Neural cell (in vitro differentiated cells): ENCODE results near the gene KCNA10. TPM values are rescaled to one million over a fixed set of nuclear protein-coding genes. Genes with fewer than 3 reads are reported as not detected.
A peak's percentile ranks its signal among the peaks of the same experiment; 100 is the strongest.

ENCODE experiments used
- H2AFZ ChIP-seq: fragments of 200-600, 300-800 bp; sonication (generic), shearing (Covaris generic); 2 replicates; pipeline ENCODE4 v1.6.0; 2014; ENCODE audit warnings: low read depth, mild to moderate bottlenecking, antibody characterized with exemption, low read length, moderate library complexity
- H3F3A ChIP-seq: fragments of 200-600 bp; shearing (Covaris generic); 2 replicates; pipeline ENCODE4 v1.6.1; 2016; ENCODE audit warnings: mild to moderate bottlenecking, moderate library complexity, mixed read lengths, antibody characterized with exemption, low read length; ENCODE audit not compliant: insufficient read depth, poor library complexity, severe bottlenecking
- H3K27ac ChIP-seq: fragments of 200-600, 300-800 bp; sonication (generic), shearing (Covaris generic); 2 replicates; pipeline ENCODE4 v1.5.1; 2014; ENCODE audit warnings: mild to moderate bottlenecking, low read length, moderate library complexity
- H3K27me3 ChIP-seq: fragments of 300-800, 200-600 bp; sonication (generic), shearing (Covaris generic); 2 replicates; pipeline ENCODE4 v1.6.0; 2014; ENCODE audit warnings: mild to moderate bottlenecking, low read depth, low read length, moderate library complexity; ENCODE audit not compliant: insufficient read depth
- H3K36me3 ChIP-seq: fragments of 300-800, 200-600 bp; sonication (generic), shearing (Covaris generic); 2 replicates; pipeline ENCODE4 v1.5.1; 2014; ENCODE audit warnings: mild to moderate bottlenecking, antibody characterized with exemption, low read length, moderate library complexity; ENCODE audit not compliant: insufficient read depth
- H3K4me2 ChIP-seq: fragments of 300-800, 200-600 bp; sonication (generic), shearing (Covaris generic); 2 replicates; pipeline ENCODE4 v1.6.0; 2014; ENCODE audit warnings: mild to moderate bottlenecking, low read length
- H3K4me3 ChIP-seq: fragments of 300-800, 200-600 bp; sonication (generic), shearing (Covaris generic); 2 replicates; pipeline ENCODE4 v1.5.1; 2014; ENCODE audit warnings: mild to moderate bottlenecking, low read length, moderate library complexity
- H3K79me2 ChIP-seq: fragments of 200-600 bp; shearing (Covaris generic); replicated peaks from 2 replicates; pipeline ENCODE4 v1.6.0; 2014; ENCODE audit warnings: mild to moderate bottlenecking, low read length, moderate library complexity; ENCODE audit not compliant: insufficient read depth
- H3K9ac ChIP-seq: fragments of 300-800, 200-600 bp; sonication (generic), shearing (Covaris generic); 2 replicates; pipeline ENCODE4 v1.6.1; 2016; ENCODE audit warnings: mild to moderate bottlenecking, low read length, mixed read lengths
- H3K9me2 ChIP-seq: fragments of 200-600 bp; shearing (Covaris generic); 2 replicates; pipeline ENCODE4 v1.6.1; 2016; ENCODE audit warnings: mild to moderate bottlenecking, low read length, mixed read lengths; ENCODE audit not compliant: insufficient read depth
- H3K9me3 ChIP-seq: fragments of 200-600, 300-800 bp; sonication (generic), shearing (Covaris generic); 2 replicates; pipeline ENCODE4 v1.6.1; 2016; ENCODE audit warnings: mild to moderate bottlenecking, mixed run types, low read length, moderate library complexity, mixed read lengths
- H4K20me1 ChIP-seq: fragments of 200-600 bp; shearing (Covaris generic); 2 replicates; pipeline ENCODE4 v1.6.1; 2016; ENCODE audit warnings: mild to moderate bottlenecking, mixed run types; ENCODE audit not compliant: insufficient read depth
- EP300 ChIP-seq: fragments of 450-650 bp; conservative IDR thresholded peaks from 2 replicates; pipeline ENCODE4 v1.6.1; 2014; ENCODE audit warnings: antibody characterized with exemption, mild to moderate bottlenecking, moderate library complexity; ENCODE audit not compliant: poor library complexity, severe bottlenecking
- EZH2 ChIP-seq: fragments of 200-600, 300-800 bp; shearing (Covaris generic), sonication (generic); IDR thresholded peaks from 2 replicates; pipeline ENCODE4 v1.6.1; 2014; ENCODE audit warnings: antibody characterized with exemption, low read length, borderline replicate concordance, mild to moderate bottlenecking; ENCODE audit not compliant: insufficient read depth, poor library complexity, severe bottlenecking
- MXI1 ChIP-seq: fragments of 450-650 bp; conservative IDR thresholded peaks from 2 replicates; pipeline ENCODE4 v1.6.1; 2014; ENCODE audit warnings: antibody characterized with exemption, mild to moderate bottlenecking; ENCODE audit not compliant: poor library complexity, severe bottlenecking
- POLR2AphosphoS5 ChIP-seq: IDR thresholded peaks from 2 replicates; pipeline ENCODE4 v1.6.1; 2012
- RAD21 ChIP-seq: fragments of 450-650 bp; conservative IDR thresholded peaks from 2 replicates; pipeline ENCODE4 v1.6.1; 2014; ENCODE audit warnings: antibody characterized with exemption, mild to moderate bottlenecking, moderate library complexity
- SMC3 ChIP-seq: fragments of 450-650 bp; conservative IDR thresholded peaks from 2 replicates; pipeline ENCODE4 v1.6.1; 2014; ENCODE audit warnings: antibody characterized with exemption, mild to moderate bottlenecking, moderate library complexity; ENCODE audit not compliant: poor library complexity
- TAF1 ChIP-seq: IDR thresholded peaks from 2 replicates; pipeline ENCODE4 v1.6.1; 2012; ENCODE audit warnings: low read depth
- polyA plus RNA-seq: library from polyadenylated mRNA; depleted of rRNA; stranded (reverse); fragments of >200 nt; gene quantifications from 2 replicates; pipeline ENCODE4 v1.2.3, GENCODE V29; 2014
- TF ChIP-seq, protein P1 (sequence below): IDR thresholded peaks from 2 replicates; pipeline ENCODE4 v1.6.1; 2012; ENCODE audit warnings: borderline replicate concordance
- TF ChIP-seq, protein P2 (sequence below): fragments of 450-650 bp; IDR thresholded peaks from 2 replicates; pipeline ENCODE4 v1.5.1; 2014; ENCODE audit warnings: antibody characterized with exemption, mild to moderate bottlenecking, moderate library complexity; ENCODE audit not compliant: poor library complexity, severe bottlenecking

Gene KCNA10
- polyA plus RNA-seq, 1 donor from 2014 or later, result not detected

DNA sequence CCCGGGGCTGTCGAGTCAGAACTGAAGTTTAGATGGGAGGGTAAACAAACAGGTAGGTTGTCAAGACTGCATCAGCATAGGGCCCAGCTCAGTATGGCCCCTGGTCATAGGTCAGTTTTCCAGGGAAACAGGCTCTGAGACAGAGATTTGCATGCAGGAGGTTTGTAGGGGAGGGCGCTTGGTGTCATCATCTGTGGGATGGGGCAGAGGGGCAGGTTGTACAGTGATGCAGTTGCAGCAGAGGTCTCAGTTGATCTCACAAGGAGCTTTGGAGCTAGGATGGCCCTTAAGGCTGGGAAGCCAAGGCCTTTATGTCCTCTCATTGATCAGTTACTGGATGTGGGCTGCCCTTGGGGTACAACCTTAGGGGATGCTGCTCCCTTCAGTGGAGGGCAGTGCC, 38.5 kb upstream of the KCNA10 start:
- Histone ChIP-seq H3K79me2 (no peaks in the 10 kb centered on the region), H3K9me2 (no peaks in the 10 kb centered on the region), H3K9me3 (no peaks in the 10 kb centered on the region), H3K36me3 (no peaks in the 10 kb centered on the region), H3K27me3 (peaks cover 32% of the 10 kb centered on the region), H3K27ac (no peak overlapping the region), H4K20me1 (no peaks in the 10 kb centered on the region), H3F3A (no peaks in the 10 kb centered on the region), H3K9ac (no peak overlapping the region), H2AFZ (no peak overlapping the region), H3K4me2 (no peak overlapping the region), H3K4me3 (no peak overlapping the region)
- TF ChIP-seq, protein P1, sequence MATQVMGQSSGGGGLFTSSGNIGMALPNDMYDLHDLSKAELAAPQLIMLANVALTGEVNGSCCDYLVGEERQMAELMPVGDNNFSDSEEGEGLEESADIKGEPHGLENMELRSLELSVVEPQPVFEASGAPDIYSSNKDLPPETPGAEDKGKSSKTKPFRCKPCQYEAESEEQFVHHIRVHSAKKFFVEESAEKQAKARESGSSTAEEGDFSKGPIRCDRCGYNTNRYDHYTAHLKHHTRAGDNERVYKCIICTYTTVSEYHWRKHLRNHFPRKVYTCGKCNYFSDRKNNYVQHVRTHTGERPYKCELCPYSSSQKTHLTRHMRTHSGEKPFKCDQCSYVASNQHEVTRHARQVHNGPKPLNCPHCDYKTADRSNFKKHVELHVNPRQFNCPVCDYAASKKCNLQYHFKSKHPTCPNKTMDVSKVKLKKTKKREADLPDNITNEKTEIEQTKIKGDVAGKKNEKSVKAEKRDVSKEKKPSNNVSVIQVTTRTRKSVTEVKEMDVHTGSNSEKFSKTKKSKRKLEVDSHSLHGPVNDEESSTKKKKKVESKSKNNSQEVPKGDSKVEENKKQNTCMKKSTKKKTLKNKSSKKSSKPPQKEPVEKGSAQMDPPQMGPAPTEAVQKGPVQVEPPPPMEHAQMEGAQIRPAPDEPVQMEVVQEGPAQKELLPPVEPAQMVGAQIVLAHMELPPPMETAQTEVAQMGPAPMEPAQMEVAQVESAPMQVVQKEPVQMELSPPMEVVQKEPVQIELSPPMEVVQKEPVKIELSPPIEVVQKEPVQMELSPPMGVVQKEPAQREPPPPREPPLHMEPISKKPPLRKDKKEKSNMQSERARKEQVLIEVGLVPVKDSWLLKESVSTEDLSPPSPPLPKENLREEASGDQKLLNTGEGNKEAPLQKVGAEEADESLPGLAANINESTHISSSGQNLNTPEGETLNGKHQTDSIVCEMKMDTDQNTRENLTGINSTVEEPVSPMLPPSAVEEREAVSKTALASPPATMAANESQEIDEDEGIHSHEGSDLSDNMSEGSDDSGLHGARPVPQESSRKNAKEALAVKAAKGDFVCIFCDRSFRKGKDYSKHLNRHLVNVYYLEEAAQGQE, result no peak
- TF ChIP-seq MXI1 (no peak), EP300 (no peak), TAF1 (no peak), EZH2 (no peak), SMC3 (no peak), RAD21 (no peak)

DNA sequence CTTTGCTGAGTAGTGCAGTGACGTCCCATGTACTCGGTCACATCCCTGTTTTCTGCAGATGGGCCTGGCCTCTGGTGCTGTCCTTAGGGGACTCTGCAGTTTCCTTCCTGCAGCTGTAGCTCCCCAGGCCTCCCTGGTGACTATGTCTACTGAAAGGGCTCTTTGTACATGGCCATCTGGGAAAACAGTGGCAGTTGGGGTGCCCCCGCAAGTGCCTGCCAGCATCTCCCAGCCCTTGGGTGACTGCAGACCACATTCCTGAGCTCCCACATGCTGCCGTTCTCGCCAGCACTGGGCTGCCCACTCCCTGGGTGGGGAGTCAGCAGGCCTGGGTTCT, 37.5 kb upstream of the KCNA10 start:
- H3K79me2 ChIP-seq, result no peaks in the 10 kb centered on the region
- no peak overlapping the region for H3K9ac ChIP-seq
- TF ChIP-seq RAD21, result no peak
- no peak for TF ChIP-seq EP300
- no peak for TF ChIP-seq EZH2
- TF ChIP-seq, protein P2, sequence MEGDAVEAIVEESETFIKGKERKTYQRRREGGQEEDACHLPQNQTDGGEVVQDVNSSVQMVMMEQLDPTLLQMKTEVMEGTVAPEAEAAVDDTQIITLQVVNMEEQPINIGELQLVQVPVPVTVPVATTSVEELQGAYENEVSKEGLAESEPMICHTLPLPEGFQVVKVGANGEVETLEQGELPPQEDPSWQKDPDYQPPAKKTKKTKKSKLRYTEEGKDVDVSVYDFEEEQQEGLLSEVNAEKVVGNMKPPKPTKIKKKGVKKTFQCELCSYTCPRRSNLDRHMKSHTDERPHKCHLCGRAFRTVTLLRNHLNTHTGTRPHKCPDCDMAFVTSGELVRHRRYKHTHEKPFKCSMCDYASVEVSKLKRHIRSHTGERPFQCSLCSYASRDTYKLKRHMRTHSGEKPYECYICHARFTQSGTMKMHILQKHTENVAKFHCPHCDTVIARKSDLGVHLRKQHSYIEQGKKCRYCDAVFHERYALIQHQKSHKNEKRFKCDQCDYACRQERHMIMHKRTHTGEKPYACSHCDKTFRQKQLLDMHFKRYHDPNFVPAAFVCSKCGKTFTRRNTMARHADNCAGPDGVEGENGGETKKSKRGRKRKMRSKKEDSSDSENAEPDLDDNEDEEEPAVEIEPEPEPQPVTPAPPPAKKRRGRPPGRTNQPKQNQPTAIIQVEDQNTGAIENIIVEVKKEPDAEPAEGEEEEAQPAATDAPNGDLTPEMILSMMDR, result no peak
- no peak for TF ChIP-seq TAF1
- TF ChIP-seq POLR2AphosphoS5, result no peak
- TF ChIP-seq MXI1, result no peak
- H3K4me2 ChIP-seq, result no peak overlapping the region
- no peak overlapping the region for H3K4me3 ChIP-seq
- H3K9me2 ChIP-seq, result no peaks in the 10 kb centered on the region
- H2AFZ ChIP-seq, result no peak overlapping the region
- no peaks in the 10 kb centered on the region for H3K36me3 ChIP-seq
- H3K27me3 ChIP-seq, result peaks cover 32% of the 10 kb centered on the region
- H4K20me1 ChIP-seq, result no peaks in the 10 kb centered on the region
- H3K27ac ChIP-seq, result no peak overlapping the region
- no peaks in the 10 kb centered on the region for H3F3A ChIP-seq
- H3K9me3 ChIP-seq, result no peaks in the 10 kb centered on the region

DNA sequence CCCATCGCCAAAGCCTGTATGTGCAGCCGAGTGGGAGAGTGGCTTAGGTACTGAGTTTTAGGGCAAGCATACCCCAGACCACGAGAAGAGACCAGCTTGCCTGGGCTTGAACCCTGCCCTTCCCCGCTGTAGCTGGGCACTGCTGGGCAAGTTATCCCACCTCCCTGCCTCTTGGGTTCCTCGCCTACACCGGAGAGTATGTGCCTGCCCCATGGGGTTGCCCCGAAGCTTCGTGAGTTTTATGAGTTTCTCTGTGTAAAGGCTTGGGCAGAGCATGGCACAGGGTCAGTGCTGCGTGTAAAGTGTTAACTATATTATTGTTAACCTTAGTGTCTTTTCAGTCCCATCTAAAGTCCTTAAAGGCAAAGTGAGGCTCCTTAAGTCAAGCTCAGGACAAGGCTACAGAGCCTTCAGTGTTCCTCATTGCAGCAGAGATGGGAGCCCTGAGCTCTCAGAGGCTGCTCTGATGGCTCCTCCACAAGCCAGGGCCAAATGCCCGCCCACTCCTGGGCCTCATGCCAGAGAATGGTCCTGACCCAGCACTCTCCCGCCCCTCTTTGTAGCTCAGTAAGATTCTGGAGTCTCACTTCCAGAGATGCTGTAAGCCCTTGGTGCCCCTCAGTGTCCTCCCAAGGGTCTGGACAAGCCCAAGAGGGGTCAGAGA, 37.0 kb upstream of the KCNA10 start:
- TF ChIP-seq, protein P1, result no peak
- TF ChIP-seq TAF1, result no peak
- TF ChIP-seq POLR2AphosphoS5, result no peak
- TF ChIP-seq MXI1, result no peak
- TF ChIP-seq EP300, result no peak
- TF ChIP-seq, protein P2, result no peak
- TF ChIP-seq EZH2, result no peak
- TF ChIP-seq RAD21, result no peak
- no peak for TF ChIP-seq SMC3
- no peak overlapping the region for H3K27ac ChIP-seq

More for the DNA sequence above, 37.0 kb upstream of the KCNA10 start:
- Histone ChIP-seq H3K4me3 (peak overlapping the region; percentile 61), H3K9ac (no peak overlapping the region), H3K4me2 (no peak overlapping the region), H3F3A (no peaks in the 10 kb centered on the region), H3K27me3 (peaks cover 32% of the 10 kb centered on the region), H3K9me2 (no peaks in the 10 kb centered on the region), H2AFZ (no peak overlapping the region), H3K9me3 (no peaks in the 10 kb centered on the region), H3K79me2 (no peaks in the 10 kb centered on the region), H4K20me1 (no peaks in the 10 kb centered on the region), H3K36me3 (no peaks in the 10 kb centered on the region)
